Transverse colon (tissue), 4 donors: ENCODE results near the gene CLIC6. TPM values are rescaled to one million over a fixed set of nuclear protein-coding genes. Genes with fewer than 3 reads are reported as not detected.

Source experiments
- DNase-seq: peaks from one replicate; pipeline ENCODE4 v3.0.0-alpha.2; 2019
- H3K27ac ChIP-seq, 4 donors: fragments of 200-600 bp; sonication (generic); 2 replicates each; pipeline ENCODE4 v1.5.1; 2016 to 2018; ENCODE audit warnings: inconsistent platforms in 4 of 4
- H3K27me3 ChIP-seq: fragments of 200-600 bp; sonication (generic); 2 replicates; pipeline ENCODE4 v1.5.1; 2017; ENCODE audit warnings: inconsistent platforms
- H3K36me3 ChIP-seq, 4 donors: fragments of 200-600 bp; sonication (generic); 2 replicates each; pipeline ENCODE4 v1.5.1; 2017 to 2019; ENCODE audit warnings: inconsistent platforms in 4 of 4
- H3K4me1 ChIP-seq, 4 donors: fragments of 200-600 bp; sonication (generic); 2 replicates each; pipeline ENCODE4 v1.5.1; 2017 to 2020; ENCODE audit warnings: inconsistent platforms in 4 of 4
- H3K4me3 ChIP-seq, 4 donors: fragments of 200-600 bp; sonication (generic); 1 replicate in 1 of 4; 2 replicates in 3 of 4; pipeline versions ENCODE4 v1.5.1 to v1.6.1; 2017 to 2019; ENCODE audit warnings: inconsistent platforms in 4 of 4
- H3K9me3 ChIP-seq, 2 donors: fragments of 200-600 bp; sonication (generic); 2 replicates each; pipeline ENCODE4 v1.5.1; 2017 to 2019; ENCODE audit warnings: inconsistent platforms in 2 of 2
- EP300 ChIP-seq: sonication (generic); formaldehyde crosslinking; IDR thresholded peaks from one replicate; pipeline ENCODE4 v1.6.1; 2017; ENCODE audit warnings: antibody characterized with exemption, low read depth
- POLR2A ChIP-seq: fragments of 450-650 bp; IDR thresholded peaks from one replicate; pipeline ENCODE4 v1.6.1; 2016; ENCODE audit warnings: antibody characterized with exemption, mild to moderate bottlenecking, moderate library complexity
- POLR2AphosphoS5 ChIP-seq, 3 donors: sonication (generic); formaldehyde crosslinking; IDR thresholded peaks; one replicate each; pipeline ENCODE4 v1.6.1; 2016; ENCODE audit warnings: antibody characterized with exemption in 3 of 3
- WGBS, 2 donors: methylation state at CpG; one replicate each; pipeline ENCODE4 v1.1.5; 2018; ENCODE audit warnings: low coverage in 1 of 2; 5-methylcytosine and 5-hydroxymethylcytosine counted together
- in situ Hi-C, 4 donors: fragments of 200-750 bp; cut with MboI; loops; one replicate each; pipeline versions ENCODE4 v1.15.0 to v1.15.1; 2017; ENCODE audit warnings: low sequenced_read_pairs in 3 of 4, low pct_ligation_motif_present in 1 of 4, low pct_unique_long_range_greater_than_20kb in 1 of 4
- intact Hi-C: fragments of 100-400 bp; cut with DNase I; formaldehyde crosslinking; loops from one replicate; pipeline ENCODE4 v1.15.1; 2023; ENCODE audit warnings: low total_unique reads
- total RNA-seq, 4 donors: library from RNA; depleted of rRNA; stranded (reverse); fragments of >200 nt; gene quantifications; one replicate each; pipeline ENCODE4 v1.1.0, GENCODE V29; 2016
- TF ChIP-seq, protein P1 (sequence below), 5 experiments: fragments of 200-600 bp in 3 of 5; fragments of 450-650 bp in 2 of 5; sonication (generic) in 3 of 5; IDR thresholded peaks; 1 replicate in 2 of 5; 2 replicates in 3 of 5; pipeline ENCODE4 v1.5.1; 2016 to 2017; ENCODE audit warnings: antibody characterized with exemption in 5 of 5, inconsistent platforms in 3 of 5, mild to moderate bottlenecking in 2 of 5, moderate library complexity in 1 of 5

Gene CLIC6
- total RNA-seq, 4 donors from 2014 or later: 0.37 to 4.9 (median 3.7) TPM; not detected in 1

DNA sequence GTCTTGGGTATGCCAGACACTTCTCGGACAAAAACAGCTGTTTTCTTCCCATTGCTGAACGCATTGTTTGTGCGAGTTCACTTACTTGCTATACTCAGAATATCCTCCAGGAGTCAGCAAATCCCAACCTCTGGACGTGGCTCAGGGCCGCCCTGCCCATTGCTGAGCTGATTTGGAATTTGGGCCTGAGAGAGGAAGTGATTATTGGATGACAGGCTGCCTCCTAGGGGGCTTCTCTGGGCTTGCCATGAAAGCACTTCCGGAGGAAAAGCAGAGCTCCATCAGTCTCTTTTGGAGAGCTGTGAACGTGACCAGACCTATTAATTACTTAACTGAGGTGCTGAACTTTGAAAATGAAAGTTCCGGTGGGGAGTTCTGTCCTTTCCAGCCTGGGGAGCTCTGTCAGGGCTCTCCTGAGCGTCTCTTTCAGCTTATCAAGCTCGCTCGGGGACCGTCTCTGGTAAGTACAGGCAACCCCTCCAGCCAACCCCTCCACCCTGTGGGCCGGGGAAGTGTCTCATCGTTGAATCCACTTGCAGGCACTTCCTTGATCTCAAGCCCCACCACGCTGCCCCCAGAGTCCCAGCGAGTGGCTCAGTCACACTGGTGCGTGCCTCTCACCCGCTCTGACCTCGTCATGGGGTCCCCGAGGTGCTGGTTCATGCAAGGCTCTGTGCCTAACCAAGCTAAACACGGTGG lies 76.9 kb downstream of the CLIC6 start:
- TF ChIP-seq, protein P1, sequence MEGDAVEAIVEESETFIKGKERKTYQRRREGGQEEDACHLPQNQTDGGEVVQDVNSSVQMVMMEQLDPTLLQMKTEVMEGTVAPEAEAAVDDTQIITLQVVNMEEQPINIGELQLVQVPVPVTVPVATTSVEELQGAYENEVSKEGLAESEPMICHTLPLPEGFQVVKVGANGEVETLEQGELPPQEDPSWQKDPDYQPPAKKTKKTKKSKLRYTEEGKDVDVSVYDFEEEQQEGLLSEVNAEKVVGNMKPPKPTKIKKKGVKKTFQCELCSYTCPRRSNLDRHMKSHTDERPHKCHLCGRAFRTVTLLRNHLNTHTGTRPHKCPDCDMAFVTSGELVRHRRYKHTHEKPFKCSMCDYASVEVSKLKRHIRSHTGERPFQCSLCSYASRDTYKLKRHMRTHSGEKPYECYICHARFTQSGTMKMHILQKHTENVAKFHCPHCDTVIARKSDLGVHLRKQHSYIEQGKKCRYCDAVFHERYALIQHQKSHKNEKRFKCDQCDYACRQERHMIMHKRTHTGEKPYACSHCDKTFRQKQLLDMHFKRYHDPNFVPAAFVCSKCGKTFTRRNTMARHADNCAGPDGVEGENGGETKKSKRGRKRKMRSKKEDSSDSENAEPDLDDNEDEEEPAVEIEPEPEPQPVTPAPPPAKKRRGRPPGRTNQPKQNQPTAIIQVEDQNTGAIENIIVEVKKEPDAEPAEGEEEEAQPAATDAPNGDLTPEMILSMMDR (IDR thresholded peaks at IDR 0.05): peak; percentile 83 to 93 (median 86)
- TF ChIP-seq EP300: no peak
- no peak for TF ChIP-seq POLR2A
- TF ChIP-seq POLR2AphosphoS5 (IDR thresholded peaks at IDR 0.05): no peak
- intact Hi-C loops: loop anchor here (10.0 kb wide), 3 partner anchors 139 to 1099 kb away; no protein-coding TSS in a partner anchor
- Histone ChIP-seq H3K27me3 (no peaks in the 10 kb centered on the region), H3K4me1 (peaks cover 0 to 8% (median 2%) of the 10 kb centered on the region in 4 donors), H3K27ac (no peak overlapping the region), H3K36me3 (no peaks in the 10 kb centered on the region), H3K4me3 (no peak overlapping the region), H3K9me3 (no peaks in the 10 kb centered on the region)
- 4 to 53% methylated on average over 3 to 21 of the region's 21 CpGs for WGBS, 2 donors
- DNase-seq: peak; percentile 65
- in situ Hi-C loops: loop anchor here (10.0 to 25.0 kb wide), 3 partner anchors 139 to 1092 kb away; no protein-coding TSS in a partner anchor

DNA sequence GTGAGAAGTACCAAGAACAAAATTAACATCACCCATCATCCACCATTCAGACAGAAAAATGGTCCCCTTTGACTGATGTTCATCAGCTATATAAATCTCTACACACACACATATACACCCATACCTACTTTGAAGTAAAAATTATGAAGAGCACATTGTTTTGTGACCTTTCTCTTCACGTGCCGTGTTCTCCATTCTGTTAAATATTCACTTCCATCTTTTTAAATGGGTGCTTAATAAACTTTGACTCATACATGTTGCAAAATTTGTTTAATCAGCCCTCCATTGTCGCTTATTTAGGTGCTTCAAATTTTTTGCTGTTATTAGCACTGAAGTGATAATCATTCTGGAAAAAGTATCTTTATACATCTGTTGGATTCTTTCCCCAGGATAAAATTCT lies 80.1 kb downstream of the CLIC6 start:
- Histone ChIP-seq H3K9me3 (no peaks in the 10 kb centered on the region), H3K4me1 (peaks cover 0 to 3% (median 2%) of the 10 kb centered on the region in 4 donors), H3K27ac (no peak overlapping the region), H3K27me3 (no peaks in the 10 kb centered on the region), H3K4me3 (no peak overlapping the region), H3K36me3 (no peaks in the 10 kb centered on the region)
- intact Hi-C loops (loop anchor here (10.0 kb wide), 3 partner anchors 136 to 1096 kb away; no protein-coding TSS in a partner anchor), in situ Hi-C loops (loop anchor here (10.0 to 25.0 kb wide), 3 partner anchors 136 to 1088 kb away; no protein-coding TSS in a partner anchor)
- no peak for TF ChIP-seq EP300
- no peak for TF ChIP-seq POLR2AphosphoS5 (IDR thresholded peaks at IDR 0.05)
- TF ChIP-seq, protein P1 (IDR thresholded peaks at IDR 0.05): no peak
- TF ChIP-seq POLR2A: no peak
- WGBS, 2 donors: 57 to 58% methylated on average over 3 of the region's 3 CpGs
- DNase-seq: no peak

DNA sequence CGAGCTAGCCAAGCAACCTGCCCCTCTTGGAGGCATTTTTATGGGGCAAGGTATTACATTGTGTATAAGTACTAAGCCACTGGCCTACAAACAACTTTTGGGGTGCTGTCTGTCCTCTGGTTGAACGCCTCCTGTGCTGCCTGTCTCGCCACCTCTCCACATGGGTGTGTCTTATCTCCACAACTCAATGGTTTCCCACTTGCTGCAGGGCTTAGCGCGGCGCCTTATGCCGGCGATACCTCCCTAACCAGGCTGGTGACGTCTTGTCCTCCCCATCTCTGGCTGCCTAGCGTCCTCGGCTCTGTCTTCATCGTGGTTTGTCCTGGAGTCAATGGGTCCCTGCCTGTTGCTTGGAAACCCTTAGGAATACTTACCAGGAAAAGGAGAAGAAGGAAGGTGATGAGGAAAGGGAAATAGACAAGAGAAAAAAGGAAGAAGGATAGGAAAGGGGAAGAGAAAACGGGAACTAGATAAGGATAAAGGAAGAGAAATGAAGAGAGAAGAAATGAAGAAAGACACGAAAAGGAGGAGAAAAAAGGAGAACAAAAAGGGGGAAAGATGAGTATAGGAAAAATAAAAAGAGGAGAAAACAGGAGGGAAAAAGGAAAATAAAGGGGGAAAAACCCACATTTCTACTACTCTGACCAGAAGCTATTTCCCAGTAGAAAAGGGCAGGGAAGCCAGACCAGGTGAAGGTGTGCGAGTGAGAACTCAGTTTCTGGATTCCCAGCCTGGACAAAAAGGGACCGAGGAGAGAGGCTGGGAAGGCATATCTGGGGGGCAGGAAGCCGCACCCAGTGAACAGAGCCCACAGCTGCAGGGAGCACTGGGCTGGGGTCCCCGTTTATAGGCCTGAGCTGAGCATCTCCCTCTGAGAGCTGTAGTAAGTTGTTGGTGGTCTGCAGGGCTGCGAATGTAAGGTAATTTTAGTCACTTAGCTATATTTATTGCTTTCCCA lies 86.2 kb downstream of the CLIC6 start:
- DNase-seq: no peak
- H3K36me3 ChIP-seq: no peaks in the 10 kb centered on the region
- no peaks in the 10 kb centered on the region for H3K9me3 ChIP-seq
- WGBS, 2 donors: 78 to 81% methylated on average over 10 to 19 of the region's 19 CpGs
- no peak overlapping the region for H3K4me3 ChIP-seq
- in situ Hi-C loops: no loop called here
- TF ChIP-seq, protein P1 (IDR thresholded peaks at IDR 0.05): no peak
- no peak for TF ChIP-seq POLR2AphosphoS5 (IDR thresholded peaks at IDR 0.05)
- TF ChIP-seq EP300: no peak
- TF ChIP-seq POLR2A: no peak
- H3K27me3 ChIP-seq: no peaks in the 10 kb centered on the region
- H3K4me1 ChIP-seq: no peaks in the 10 kb centered on the region
- intact Hi-C loops: no loop called here
- H3K27ac ChIP-seq: no peak overlapping the region
